ENCODE data around the gene PANX1.
"Not testable (repeated sequence)": the region's sequence is repeated elsewhere in the genome, so short reads cannot be mapped to it uniquely, and the experiment has no call there.

The PANX1 gene

GRCh38 chr11:94128746-94129511 is at the start of gene PANX1:
Gene PANX1 (plus strand): TSS chr11:94128841. CDS start chr11:94129313, 472 bp downstream.
- peak; percentile 68 to 72 for DNase-seq

GRCh38 chr11:94084164-94084563 is 44.5 kb upstream of the PANX1 start:
- no peak for DNase-seq

GRCh38 chr11:94088906-94089305 is 39.7 kb upstream of the PANX1 start:
- no peak for DNase-seq

GRCh38 chr11:94089341-94089740 is 39.3 kb upstream of the PANX1 start:
- DNase-seq: no peak

- DNase-seq: no peak
Measured at GRCh38 chr11:94090401-94090800, 38.2 kb upstream of the PANX1 start.

- no peak for DNase-seq
Measured at GRCh38 chr11:94091091-94091490, 37.5 kb upstream of the PANX1 start.

- no peak for DNase-seq
Measured at GRCh38 chr11:94100253-94100652, 28.4 kb upstream of the PANX1 start.

GRCh38 chr11:94103471-94103870 is 25.2 kb upstream of the PANX1 start:
- DNase-seq: no peak

GRCh38 chr11:94104734-94105133 is 23.9 kb upstream of the PANX1 start:
- no peak for DNase-seq

GRCh38 chr11:94106716-94107115 is 21.9 kb upstream of the PANX1 start:
- no peak for DNase-seq

GRCh38 chr11:94107363-94107762 is 21.3 kb upstream of the PANX1 start:
- DNase-seq: no peak

GRCh38 chr11:94111241-94111640 is 17.4 kb upstream of the PANX1 start:
- no peak for DNase-seq

- DNase-seq: no peak
Measured at GRCh38 chr11:94111660-94112059, 17.0 kb upstream of the PANX1 start.

- DNase-seq: no peak
Measured at GRCh38 chr11:94112206-94112953, 16.3 kb upstream of the PANX1 start.

- DNase-seq: no peak
Measured at GRCh38 chr11:94117197-94117574, 11.5 kb upstream of the PANX1 start.

- no peak for DNase-seq
Measured at GRCh38 chr11:94117871-94118270, 10.8 kb upstream of the PANX1 start.

GRCh38 chr11:94119676-94120075 is 9.0 kb upstream of the PANX1 start:
- not testable (repeated sequence) for DNase-seq

GRCh38 chr11:94120516-94120915 is 8.1 kb upstream of the PANX1 start:
- not testable (repeated sequence) for DNase-seq

- DNase-seq: no peak
Measured at GRCh38 chr11:94120946-94121345, 7.7 kb upstream of the PANX1 start.

- no peak for DNase-seq
Measured at GRCh38 chr11:94125407-94126115, 3.1 kb upstream of the PANX1 start.

GRCh38 chr11:94127638-94128037 is 1.0 kb upstream of the PANX1 start:
- DNase-seq: no peak

GRCh38 chr11:94128291-94128745 is 323 bp upstream of the PANX1 start:
- DNase-seq: no peak

GRCh38 chr11:94129512-94130297 is 1.1 kb downstream of the PANX1 start:
- DNase-seq: no peak
